WI38 (cell line): ENCODE data around the gene C1QL4.

ENCODE experiments used
- H3K4me3 ChIP-seq: 2 replicates; pipeline ENCODE4 v1.5.1; 2011; ENCODE audit warnings: low read depth, mild to moderate bottlenecking, control low read depth, low read length
- CTCF ChIP-seq: IDR thresholded peaks from 2 replicates; pipeline ENCODE4 v1.5.1; 2012; ENCODE audit warnings: low read depth, mild to moderate bottlenecking, control low read depth, low read length

Gene C1QL4

GRCh38 chr12:49342066-49342913, 5.3 kb upstream of the C1QL4 start:
- H3K4me3 ChIP-seq: peak overlapping the region; percentile 32
- TF ChIP-seq CTCF: peak; percentile 77

- TF ChIP-seq CTCF: no peak
- H3K4me3 ChIP-seq: no peak overlapping the region; the same call in 1 of the 2 replicates
Observed at GRCh38 chr12:49341777-49342065, 4.7 kb upstream of the C1QL4 start.

GRCh38 chr12:49340971-49341776, 4.2 kb upstream of the C1QL4 start:
- no peak for TF ChIP-seq CTCF
- no peak overlapping the region for H3K4me3 ChIP-seq

GRCh38 chr12:49340095-49340870, 3.3 kb upstream of the C1QL4 start:
- H3K4me3 ChIP-seq: no peak overlapping the region
- TF ChIP-seq CTCF: no peak

DNA sequence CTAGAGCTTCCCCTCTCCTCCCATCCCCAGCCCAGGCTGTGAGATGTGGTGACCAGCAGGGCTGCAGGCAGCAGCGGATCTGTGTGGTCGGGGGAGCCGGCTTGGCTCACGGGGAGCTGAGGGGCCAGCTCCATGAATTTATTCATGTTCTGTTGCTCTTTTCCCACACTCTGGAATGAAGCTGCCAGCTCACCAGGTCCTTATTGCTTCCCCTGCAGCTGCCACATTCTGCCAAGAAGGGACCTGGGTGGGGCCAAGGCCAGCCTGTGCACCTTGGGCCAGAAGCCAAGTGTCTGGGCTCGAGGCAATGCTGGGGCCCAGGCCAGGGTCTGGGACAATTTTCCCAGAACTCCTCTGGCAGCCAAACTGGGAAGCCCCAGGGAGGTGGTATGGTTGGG, 2.5 kb upstream of the C1QL4 start:
- TF ChIP-seq CTCF: no peak

GRCh38 chr12:49338830-49339463, 2.0 kb upstream of the C1QL4 start:
- no peak overlapping the region for H3K4me3 ChIP-seq
- TF ChIP-seq CTCF: no peak

More for the DNA sequence above, 2.5 kb upstream of the C1QL4 start:
- no peak overlapping the region for H3K4me3 ChIP-seq
